ENCODE measurements around the gene PTPRF. TPM values are rescaled to one million over a fixed set of nuclear protein-coding genes. Genes with fewer than 3 reads are reported as not detected.

PTPRF gene
- total RNA-seq, 1 experiment from 2014 or later, result not detected

GRCh38 chr1:43537423-43538142, 6.9 kb downstream of the PTPRF start:
- H3K27ac ChIP-seq (ENCODE audit: low read length), result no peak overlapping the region
- H3K36me3 ChIP-seq (ENCODE audit: insufficient read depth, low read length), result no peaks in the 10 kb centered on the region
- no peaks in the 10 kb centered on the region for H3K9me2 ChIP-seq (replicated peaks; ENCODE audit: insufficient read depth, low read length)
- H3K4me3 ChIP-seq (ENCODE audit: low read length), result no peak overlapping the region
- H3K4me2 ChIP-seq (ENCODE audit: low read depth, low read length, poor library complexity, severe bottlenecking), result no peak overlapping the region
- H3K4me1 ChIP-seq (ENCODE audit: low read length), result no peaks in the 10 kb centered on the region
- no peaks in the 10 kb centered on the region for H3K27me3 ChIP-seq (ENCODE audit: low read length)
- H3K79me2 ChIP-seq (ENCODE audit: low read length), result no peaks in the 10 kb centered on the region
- no peak overlapping the region for H3K9ac ChIP-seq (ENCODE audit: low read length)
- H2AFZ ChIP-seq (ENCODE audit: low read length), result no peak overlapping the region
- DNase-seq, result no peak
- no peaks in the 10 kb centered on the region for H3K9me3 ChIP-seq (ENCODE audit: low read length)
- H4K20me1 ChIP-seq (ENCODE audit: insufficient read depth, low read depth, low read length), result no peaks in the 10 kb centered on the region

- no peak overlapping the region for H2AFZ ChIP-seq (ENCODE audit: low read length)
- no peaks in the 10 kb centered on the region for H3K79me2 ChIP-seq (ENCODE audit: low read length)
- no peak overlapping the region for H3K4me3 ChIP-seq (ENCODE audit: low read length)
- no peaks in the 10 kb centered on the region for H3K9me3 ChIP-seq (ENCODE audit: low read length)
- H3K9me2 ChIP-seq (replicated peaks; ENCODE audit: insufficient read depth, low read length), result no peaks in the 10 kb centered on the region
- H3K4me1 ChIP-seq (ENCODE audit: low read length), result no peaks in the 10 kb centered on the region
- no peak overlapping the region for H3K9ac ChIP-seq (ENCODE audit: low read length)
- no peak overlapping the region for H3K27ac ChIP-seq (ENCODE audit: low read length)
- no peaks in the 10 kb centered on the region for H3K27me3 ChIP-seq (ENCODE audit: low read length)
- H4K20me1 ChIP-seq (ENCODE audit: insufficient read depth, low read depth, low read length), result no peaks in the 10 kb centered on the region
- DNase-seq, result no peak
- no peak overlapping the region for H3K4me2 ChIP-seq (ENCODE audit: low read depth, low read length, poor library complexity, severe bottlenecking)
- no peaks in the 10 kb centered on the region for H3K36me3 ChIP-seq (ENCODE audit: insufficient read depth, low read length)
Measured at GRCh38 chr1:43538143-43538487, 7.4 kb downstream of the PTPRF start.

DNA sequence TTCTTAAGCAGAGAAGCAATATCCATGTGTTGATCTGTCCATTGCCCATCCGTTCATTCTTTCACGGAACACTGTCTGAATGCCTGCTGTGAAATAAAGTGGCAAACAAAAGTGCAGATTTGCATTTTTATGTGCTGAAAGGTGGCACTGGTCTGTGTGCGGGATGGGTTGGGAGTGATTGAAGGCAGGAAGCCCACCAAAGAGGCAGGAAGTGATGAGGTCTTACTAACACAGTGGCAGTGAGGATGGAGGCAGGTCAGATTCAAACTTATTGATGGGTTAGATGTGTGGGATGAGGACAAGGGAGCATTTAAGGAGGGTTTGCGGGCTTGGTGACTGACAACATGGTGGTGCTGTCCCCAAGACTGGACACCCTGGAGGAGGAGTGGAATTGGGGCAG, 8.3 kb downstream of the PTPRF start:
- H3K9me2 ChIP-seq (replicated peaks; ENCODE audit: insufficient read depth, low read length), result no peaks in the 10 kb centered on the region
- no peaks in the 10 kb centered on the region for H3K9me3 ChIP-seq (ENCODE audit: low read length)
- no peak for DNase-seq
- H3K27me3 ChIP-seq (ENCODE audit: low read length), result no peaks in the 10 kb centered on the region
- no peak overlapping the region for H3K4me2 ChIP-seq (ENCODE audit: low read depth, low read length, poor library complexity, severe bottlenecking)
- no peak overlapping the region for H3K9ac ChIP-seq (ENCODE audit: low read length)
- H3K27ac ChIP-seq (ENCODE audit: low read length), result no peak overlapping the region
- no peak overlapping the region for H3K4me3 ChIP-seq (ENCODE audit: low read length)
- no peaks in the 10 kb centered on the region for H4K20me1 ChIP-seq (ENCODE audit: insufficient read depth, low read depth, low read length)
- H2AFZ ChIP-seq (ENCODE audit: low read length), result no peak overlapping the region
- H3K79me2 ChIP-seq (ENCODE audit: low read length), result no peaks in the 10 kb centered on the region
- no peaks in the 10 kb centered on the region for H3K4me1 ChIP-seq (ENCODE audit: low read length)
- no peaks in the 10 kb centered on the region for H3K36me3 ChIP-seq (ENCODE audit: insufficient read depth, low read length)

GRCh38 chr1:43539726-43540434, 9.2 kb downstream of the PTPRF start:
- no peaks in the 10 kb centered on the region for H3K9me2 ChIP-seq (replicated peaks; ENCODE audit: insufficient read depth, low read length)
- no peak for DNase-seq
- no peaks in the 10 kb centered on the region for H3K79me2 ChIP-seq (ENCODE audit: low read length)
- no peaks in the 10 kb centered on the region for H4K20me1 ChIP-seq (ENCODE audit: insufficient read depth, low read depth, low read length)
- no peaks in the 10 kb centered on the region for H3K4me1 ChIP-seq (ENCODE audit: low read length)
- H3K27me3 ChIP-seq (ENCODE audit: low read length), result no peaks in the 10 kb centered on the region
- no peak overlapping the region for H3K27ac ChIP-seq (ENCODE audit: low read length)
- H3K9me3 ChIP-seq (ENCODE audit: low read length), result no peaks in the 10 kb centered on the region
- no peak overlapping the region for H3K4me2 ChIP-seq (ENCODE audit: low read depth, low read length, poor library complexity, severe bottlenecking)
- H3K9ac ChIP-seq (ENCODE audit: low read length), result no peak overlapping the region
- H2AFZ ChIP-seq (ENCODE audit: low read length), result no peak overlapping the region
- H3K36me3 ChIP-seq (ENCODE audit: insufficient read depth, low read length), result no peaks in the 10 kb centered on the region
- H3K4me3 ChIP-seq (ENCODE audit: low read length), result no peak overlapping the region

GRCh38 chr1:43540653-43541071, 10.0 kb downstream of the PTPRF start:
- H3K27me3 ChIP-seq (ENCODE audit: low read length), result no peaks in the 10 kb centered on the region
- H2AFZ ChIP-seq (ENCODE audit: low read length), result no peak overlapping the region
- no peaks in the 10 kb centered on the region for H4K20me1 ChIP-seq (ENCODE audit: insufficient read depth, low read depth, low read length)
- no peak for DNase-seq
- H3K4me2 ChIP-seq (ENCODE audit: low read depth, low read length, poor library complexity, severe bottlenecking), result no peak overlapping the region
- no peaks in the 10 kb centered on the region for H3K9me2 ChIP-seq (replicated peaks; ENCODE audit: insufficient read depth, low read length)
- no peaks in the 10 kb centered on the region for H3K79me2 ChIP-seq (ENCODE audit: low read length)
- no peaks in the 10 kb centered on the region for H3K9me3 ChIP-seq (ENCODE audit: low read length)
- H3K36me3 ChIP-seq (ENCODE audit: insufficient read depth, low read length), result no peaks in the 10 kb centered on the region
- no peak overlapping the region for H3K27ac ChIP-seq (ENCODE audit: low read length)
- H3K4me3 ChIP-seq (ENCODE audit: low read length), result no peak overlapping the region
- no peaks in the 10 kb centered on the region for H3K4me1 ChIP-seq (ENCODE audit: low read length)
- H3K9ac ChIP-seq (ENCODE audit: low read length), result no peak overlapping the region

GRCh38 chr1:43541141-43541540, 10.5 kb downstream of the PTPRF start:
- Histone ChIP-seq H3K9me3 (ENCODE audit: low read length) (no peaks in the 10 kb centered on the region), H3K4me2 (ENCODE audit: low read depth, low read length, poor library complexity, severe bottlenecking) (no peak overlapping the region), H3K9me2 (replicated peaks; ENCODE audit: insufficient read depth, low read length) (no peaks in the 10 kb centered on the region), H3K79me2 (ENCODE audit: low read length) (no peaks in the 10 kb centered on the region), H3K36me3 (ENCODE audit: insufficient read depth, low read length) (no peaks in the 10 kb centered on the region), H4K20me1 (ENCODE audit: insufficient read depth, low read depth, low read length) (no peaks in the 10 kb centered on the region), H3K4me1 (ENCODE audit: low read length) (no peaks in the 10 kb centered on the region), H3K27ac (ENCODE audit: low read length) (no peak overlapping the region), H3K9ac (ENCODE audit: low read length) (no peak overlapping the region), H3K4me3 (ENCODE audit: low read length) (no peak overlapping the region), H2AFZ (ENCODE audit: low read length) (no peak overlapping the region), H3K27me3 (ENCODE audit: low read length) (no peaks in the 10 kb centered on the region)
- DNase-seq, result no peak

GRCh38 chr1:43541721-43542401, 11.2 kb downstream of the PTPRF start:
- Histone ChIP-seq H3K27ac (ENCODE audit: low read length) (no peak overlapping the region), H3K4me2 (ENCODE audit: low read depth, low read length, poor library complexity, severe bottlenecking) (no peak overlapping the region), H3K27me3 (ENCODE audit: low read length) (no peaks in the 10 kb centered on the region), H3K4me3 (ENCODE audit: low read length) (no peak overlapping the region), H3K4me1 (ENCODE audit: low read length) (no peaks in the 10 kb centered on the region), H3K36me3 (ENCODE audit: insufficient read depth, low read length) (no peaks in the 10 kb centered on the region), H4K20me1 (ENCODE audit: insufficient read depth, low read depth, low read length) (no peaks in the 10 kb centered on the region), H2AFZ (ENCODE audit: low read length) (no peak overlapping the region), H3K79me2 (ENCODE audit: low read length) (no peaks in the 10 kb centered on the region), H3K9me3 (ENCODE audit: low read length) (no peaks in the 10 kb centered on the region), H3K9ac (ENCODE audit: low read length) (no peak overlapping the region), H3K9me2 (replicated peaks; ENCODE audit: insufficient read depth, low read length) (no peaks in the 10 kb centered on the region)
- no peak for DNase-seq

All from Karpas-422 (cell line).